D721Med (cell line): Measurements from ENCODE around the gene PBX3.

Experiments used
- DNase-seq: peaks from one replicate; pipeline ENCODE4 v3.0.0; 2011; ENCODE audit warnings: low spot score; ENCODE audit not compliant: insufficient read length
- FAIRE-seq: peaks from 2 replicates; lab custom pipeline; 2011; peaks lifted over from hg19 to GRCh38; lab: Jason Lieb, UNC
- CTCF ChIP-seq: IDR thresholded peaks from 2 replicates; pipeline ENCODE4 v1.5.1; 2012; ENCODE audit warnings: mild to moderate bottlenecking, control low read depth; ENCODE audit not compliant: insufficient read depth; ENCODE audit errors: missing control alignments

Gene PBX3

GRCh38 chr9:125744616-125745015 is 2.6 kb upstream of the PBX3 start:
- no peak for DNase-seq

GRCh38 chr9:125745018-125745417 is 2.2 kb upstream of the PBX3 start:
- DNase-seq = no peak
- no peak for FAIRE-seq
- no peak for TF ChIP-seq CTCF

More at GRCh38 chr9:125744616-125745015, 2.6 kb upstream of the PBX3 start:
- no peak for TF ChIP-seq CTCF
- FAIRE-seq = peak; percentile 44

- no peak for TF ChIP-seq CTCF
- no peak for FAIRE-seq
- no peak for DNase-seq
These were observed 1.5 kb upstream of the PBX3 start for GRCh38 chr9:125745682-125746016.

- DNase-seq = peak; percentile 59
- no peak for FAIRE-seq
- no peak for TF ChIP-seq CTCF
These were observed 978 bp upstream of the PBX3 start for GRCh38 chr9:125746017-125746773.

GRCh38 chr9:125746774-125747052 is 460 bp upstream of the PBX3 start:
- DNase-seq (no peak), FAIRE-seq (no peak)
- no peak for TF ChIP-seq CTCF

- DNase-seq = no peak
- no peak for FAIRE-seq
- no peak for TF ChIP-seq CTCF
These were observed 732 bp downstream of the PBX3 start for GRCh38 chr9:125747765-125748445.

- FAIRE-seq = no peak
- TF ChIP-seq CTCF = no peak
- DNase-seq = no peak
These were observed 1.4 kb downstream of the PBX3 start for GRCh38 chr9:125748446-125749099.
